Hematopoietic multipotent progenitor cell treated with erythropoietin and hydrocortisone succinate and interleukin-3 and kit ligand, for 15 days (in vitro differentiated cells): ENCODE data around the gene NCMAP.

Experiments
- DNase-seq: peaks from one replicate; pipeline ENCODE4 v3.0.0-alpha.2; 2015; ENCODE audit warnings: low spot score

The NCMAP gene

DNA sequence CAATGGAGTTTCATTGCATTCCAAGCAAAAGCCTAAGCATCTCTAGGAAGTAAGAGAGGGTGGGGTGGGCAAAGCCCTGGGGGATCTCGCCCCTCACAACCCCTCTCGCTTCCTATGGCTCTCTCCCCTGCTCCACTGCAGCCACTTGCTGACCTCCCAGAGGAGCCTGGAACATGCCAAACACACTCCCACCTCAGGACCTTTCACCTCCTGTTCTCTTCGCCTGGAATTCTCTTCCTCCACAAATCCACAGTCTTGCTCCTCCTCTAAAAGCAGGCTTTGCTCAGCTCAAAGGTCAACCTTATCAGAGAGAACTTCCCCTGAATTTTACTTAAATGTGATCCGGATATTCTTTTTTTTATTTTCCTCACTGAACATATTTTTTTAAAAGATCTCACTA lies 66.3 kb downstream of the NCMAP start:
- DNase-seq, result no peak

DNA sequence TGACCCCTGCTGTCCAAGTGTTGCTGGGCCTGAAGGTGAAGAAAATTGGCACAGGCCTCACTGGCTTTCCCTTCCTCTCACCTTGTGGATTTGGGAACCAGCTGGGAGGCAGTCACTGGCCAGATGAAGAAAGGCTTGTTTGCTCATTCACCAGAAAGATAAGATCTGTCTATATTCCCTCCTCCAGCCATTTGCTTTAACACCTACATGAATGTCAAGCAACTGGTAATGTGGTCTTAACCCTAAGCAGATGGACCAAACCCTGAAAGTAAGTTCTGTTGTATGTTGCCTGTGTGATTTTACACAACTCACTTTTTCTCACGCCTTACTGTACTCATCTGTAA lies 76.9 kb downstream of the NCMAP start:
- DNase-seq, result no peak

DNA sequence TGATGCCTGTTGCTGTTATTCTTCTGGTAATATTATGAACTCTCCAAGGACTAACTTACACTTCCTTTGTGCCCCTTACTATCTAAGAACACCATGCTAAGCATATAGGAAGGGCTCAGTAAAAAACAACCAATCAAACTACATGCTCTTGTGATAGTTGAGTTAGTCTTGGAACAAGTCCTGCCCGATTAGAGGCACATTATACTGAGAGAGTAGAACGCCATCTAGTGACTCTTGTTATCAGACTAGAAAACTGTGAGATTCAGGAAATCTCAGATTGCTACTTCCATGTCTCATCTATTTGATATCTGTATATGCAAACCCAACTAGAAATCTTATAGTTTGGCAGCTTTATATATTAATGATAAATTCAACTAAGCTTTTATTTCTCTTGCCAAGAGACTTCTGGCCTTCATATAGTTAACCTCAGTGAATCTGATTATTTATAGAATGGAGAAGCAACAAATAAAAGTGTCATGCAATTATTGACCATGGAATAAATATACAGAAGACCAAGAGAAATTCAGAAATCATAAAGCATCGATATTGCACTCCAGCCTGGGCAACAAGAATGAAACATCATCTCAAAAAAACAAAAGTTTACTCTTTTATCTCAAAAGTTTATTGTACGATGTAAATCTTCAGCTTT lies 79.4 kb downstream of the NCMAP start:
- peak; percentile 43 for DNase-seq

DNA sequence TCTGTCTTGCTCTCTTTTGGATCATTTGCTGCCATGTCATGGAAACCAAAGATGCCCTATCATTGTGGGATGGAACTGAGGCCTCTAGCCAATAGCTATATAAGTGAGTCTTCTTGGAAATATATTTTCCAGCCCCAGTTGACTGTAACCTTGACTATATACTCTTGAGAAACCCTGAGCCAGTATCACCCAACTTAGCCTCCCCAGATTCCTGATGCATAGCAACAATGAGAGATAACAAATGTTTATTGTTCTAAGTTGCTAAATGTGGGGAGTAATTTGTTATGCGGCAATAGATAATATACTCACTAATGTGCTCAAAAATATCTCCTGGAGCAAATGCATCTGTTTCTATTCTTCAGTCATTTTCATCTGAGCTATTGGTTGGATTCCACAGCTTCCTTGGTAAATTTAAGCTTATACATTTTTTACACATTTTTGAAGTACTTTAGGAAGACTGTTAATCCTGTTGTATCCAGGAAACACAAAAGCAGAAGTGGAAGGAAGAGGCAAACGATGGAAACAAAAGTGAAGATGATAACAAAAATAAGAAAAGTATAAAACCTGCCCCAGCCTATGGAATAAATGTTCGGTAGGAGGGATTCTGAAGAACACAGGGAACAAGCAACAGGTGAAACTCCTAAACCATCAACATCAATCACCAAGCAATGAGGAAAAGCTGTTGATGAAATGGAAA lies 80.9 kb downstream of the NCMAP start:
- DNase-seq, result no peak

DNA sequence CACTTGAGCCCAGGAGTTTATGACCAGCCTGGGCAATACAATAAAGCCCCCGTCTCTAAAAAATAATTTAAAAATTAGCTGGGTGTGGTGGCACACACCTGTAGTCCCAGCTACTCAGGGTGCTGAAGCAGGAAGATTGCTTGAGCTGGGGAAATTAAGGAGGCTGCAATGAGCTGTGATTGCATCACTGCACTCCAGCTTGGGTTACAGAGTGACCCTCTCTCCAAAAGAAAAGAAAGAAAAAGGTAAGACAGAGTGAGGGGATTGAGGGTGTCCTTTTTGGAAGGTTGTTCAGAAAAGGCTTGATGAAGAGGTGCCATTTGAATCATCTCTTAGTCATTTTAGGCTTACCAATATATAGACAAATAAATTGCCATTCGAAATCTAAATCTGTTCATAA lies 83.2 kb downstream of the NCMAP start:
- DNase-seq, result no peak

DNA sequence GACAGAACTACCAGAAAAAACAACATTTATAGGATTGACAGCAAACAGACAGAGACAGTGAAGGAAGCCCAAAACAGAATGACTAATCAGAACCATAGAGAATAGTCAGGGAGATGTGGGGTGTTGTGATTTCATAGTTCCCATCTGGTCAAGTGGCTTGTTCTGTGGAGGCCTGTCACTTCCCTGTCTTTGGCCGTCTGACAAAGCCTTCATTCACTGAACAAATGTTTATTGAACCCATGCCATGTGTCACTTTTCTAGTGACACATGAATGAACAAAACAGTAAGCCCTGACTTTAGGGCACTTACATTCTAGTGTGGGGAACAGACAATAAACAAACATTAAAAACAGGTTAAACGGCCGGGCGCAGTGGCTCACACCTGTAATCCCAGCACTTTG lies 84.0 kb downstream of the NCMAP start:
- no peak for DNase-seq

DNA sequence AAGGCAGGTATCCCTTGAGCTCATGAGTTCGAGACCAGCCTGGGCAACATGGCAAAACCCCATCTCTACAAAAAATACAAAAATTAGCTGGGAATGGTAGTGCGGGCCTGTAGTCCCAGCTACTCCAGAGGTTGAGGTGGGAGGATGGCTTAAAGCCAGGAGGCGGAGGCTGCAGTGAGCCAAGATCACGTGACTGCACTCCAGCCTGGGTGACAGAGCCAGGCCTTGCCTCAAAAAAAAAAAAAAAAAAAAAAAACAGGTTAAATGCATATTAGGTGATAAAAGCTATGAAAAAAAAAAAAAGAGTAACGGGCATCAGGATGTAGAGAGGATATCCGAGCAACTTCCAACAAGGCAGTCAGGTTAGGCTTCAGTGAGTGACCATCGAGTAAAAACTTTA lies 84.4 kb downstream of the NCMAP start:
- no peak for DNase-seq

DNA sequence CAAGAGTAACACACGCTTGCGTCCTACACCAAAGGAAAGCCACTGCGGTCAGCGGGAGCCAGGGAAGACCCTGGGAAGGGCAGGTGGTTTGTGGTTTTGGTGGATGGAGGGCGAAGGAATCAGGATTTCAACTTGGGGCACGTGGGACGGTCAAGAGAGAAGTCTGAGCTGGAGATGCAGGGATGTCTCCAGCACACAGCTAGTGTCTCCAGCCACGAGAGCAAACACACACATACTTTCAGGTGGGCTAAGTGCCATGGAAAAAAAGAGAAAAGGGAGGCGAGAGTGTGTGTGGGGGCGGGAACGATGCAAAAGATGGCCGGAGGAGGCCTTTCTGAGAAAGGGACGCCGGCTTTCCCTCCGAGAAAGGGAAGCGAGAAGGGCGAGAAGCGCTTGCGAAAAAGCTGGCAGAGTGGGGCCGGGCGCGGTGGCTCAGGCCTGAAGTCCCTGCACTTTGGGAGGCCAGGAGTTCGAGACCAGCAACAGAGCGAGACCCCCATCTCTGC lies 85.8 kb downstream of the NCMAP start:
- DNase-seq, result no peak

DNA sequence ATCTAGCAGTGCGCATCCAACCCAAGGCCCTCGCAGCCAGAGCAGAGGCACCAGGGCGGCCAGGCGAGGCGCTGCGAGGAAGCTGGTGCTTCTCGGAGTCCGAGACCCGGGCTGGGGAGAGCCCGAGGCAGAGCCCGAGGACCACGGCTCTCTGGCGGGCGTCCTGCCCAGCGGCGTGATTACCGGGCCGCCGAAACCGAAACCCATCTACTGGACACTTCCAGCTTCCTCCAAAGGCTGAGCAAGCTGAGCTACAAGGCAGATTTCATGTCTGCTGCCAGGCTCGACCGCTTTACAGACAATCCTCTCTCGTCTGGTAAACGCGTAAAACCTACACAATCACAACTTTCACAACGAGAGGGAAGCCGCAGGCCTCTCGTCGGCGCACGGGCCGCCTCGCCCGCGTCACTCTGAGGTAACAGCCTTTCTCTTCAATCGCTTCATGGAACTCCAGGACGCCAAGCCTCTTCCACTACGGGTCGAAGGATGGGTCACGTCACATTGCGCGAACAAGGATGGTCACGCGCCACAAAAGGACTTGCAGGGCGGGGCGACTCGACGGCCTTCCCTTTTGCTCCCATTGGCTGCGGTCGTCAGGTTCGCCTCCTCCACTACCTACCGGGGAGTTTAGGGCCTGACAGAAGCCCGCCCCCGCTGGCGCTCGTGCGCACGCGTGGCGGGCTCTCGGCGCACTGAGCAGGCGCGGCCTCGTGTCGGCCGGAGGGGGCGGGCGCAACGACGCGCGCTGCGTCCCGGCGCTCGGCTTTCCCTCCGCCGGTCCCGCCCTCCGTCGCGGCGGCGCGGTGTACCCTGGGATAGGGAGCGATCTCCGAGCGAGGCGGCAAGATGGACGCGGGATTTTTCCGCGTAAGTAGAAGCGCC lies 86.8 kb downstream of the NCMAP start, which contains the start of gene SRRM1:
SRRM1 (plus strand) TSS at position 822 of the 882 bp plus-strand sequence; CDS start at position 847, 25 bp downstream.
- peak; percentile 99 for DNase-seq

DNA sequence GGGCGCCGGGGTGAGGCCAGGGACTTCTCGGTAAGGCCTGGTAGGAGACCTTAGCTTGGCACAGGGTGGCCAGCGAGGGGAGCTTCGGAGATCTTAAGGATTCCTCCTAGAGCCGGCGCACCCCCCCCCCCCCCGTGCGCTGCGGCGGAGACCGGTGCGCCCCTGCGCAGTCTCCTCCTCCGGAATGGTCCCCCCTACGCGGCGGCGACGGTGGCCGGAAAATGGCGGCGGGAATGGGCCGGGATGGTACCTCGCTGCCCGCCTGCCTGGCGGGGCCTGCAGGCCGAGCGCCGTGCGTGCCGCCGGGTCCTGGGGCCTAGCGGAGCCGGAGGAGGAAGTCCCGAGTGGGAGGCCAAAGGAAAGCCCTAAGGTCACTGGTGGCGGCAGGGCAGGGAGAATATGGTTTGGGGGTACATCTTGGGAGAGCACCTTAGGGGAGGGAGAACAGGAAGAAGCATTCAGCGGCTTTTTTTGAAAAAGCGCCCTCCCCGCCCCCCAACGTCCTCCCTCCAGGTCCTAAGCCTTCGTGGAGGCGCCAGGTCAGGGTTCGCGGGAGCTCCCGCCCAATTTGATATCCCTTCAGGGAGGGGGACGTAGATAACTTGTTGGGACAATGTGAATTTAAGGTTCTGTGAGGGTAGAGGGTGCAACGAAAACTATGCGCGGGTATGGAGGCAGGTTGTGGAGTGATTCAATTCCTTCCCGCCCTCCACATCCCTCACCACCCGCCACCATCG lies 87.6 kb downstream of the NCMAP start:
- DNase-seq, result no peak

DNA sequence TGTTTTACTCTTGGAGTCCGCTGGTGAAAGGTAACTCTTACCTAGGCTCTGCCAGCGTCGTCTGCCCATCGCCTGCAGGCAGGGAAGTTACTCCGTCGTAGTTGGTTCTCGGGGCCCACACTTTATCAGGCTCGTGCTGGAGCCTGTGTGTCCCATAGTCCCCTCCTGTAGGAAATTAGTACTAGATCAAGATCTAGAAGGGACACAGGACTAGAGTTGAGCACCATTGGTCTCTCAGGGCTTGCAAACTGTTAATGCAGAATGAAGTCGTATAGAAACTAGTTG lies 88.2 kb downstream of the NCMAP start:
- peak; percentile 14 for DNase-seq

DNA sequence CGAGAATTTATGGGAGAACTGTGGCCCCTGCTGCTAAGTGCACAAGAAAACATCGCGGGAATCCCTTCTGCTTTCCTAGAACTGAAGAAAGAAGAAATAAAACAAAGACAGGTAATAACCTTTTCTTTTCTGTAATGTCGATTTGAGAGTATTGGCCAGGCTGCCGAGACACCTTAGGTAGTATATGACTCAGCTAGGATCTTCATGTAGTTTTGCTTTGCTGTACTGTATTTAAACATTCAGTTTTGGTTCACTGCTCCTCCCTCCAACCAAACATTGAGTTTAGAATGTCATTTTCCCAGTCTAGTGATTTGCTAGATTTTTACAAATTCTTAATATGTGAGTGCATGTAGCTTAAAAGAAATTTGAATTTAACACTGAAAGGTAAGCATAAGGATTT lies 93.0 kb downstream of the NCMAP start:
- no peak for DNase-seq

DNA sequence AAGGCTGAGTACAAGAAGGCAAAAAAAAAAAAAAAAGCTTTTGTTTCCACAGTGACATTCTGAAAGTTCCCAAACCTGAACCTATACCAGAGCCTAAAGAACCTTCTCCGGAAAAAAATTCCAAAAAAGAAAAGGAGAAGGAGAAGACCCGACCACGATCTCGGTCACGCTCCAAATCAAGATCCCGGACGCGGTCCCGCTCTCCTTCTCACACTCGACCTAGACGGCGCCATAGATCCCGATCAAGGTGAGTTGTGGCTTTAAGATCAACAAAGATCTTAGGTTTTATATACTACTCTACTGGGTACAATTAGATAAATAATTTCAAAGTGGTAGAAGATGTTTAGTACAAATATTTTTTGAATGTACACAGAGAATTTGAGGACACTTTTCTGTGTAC lies 96.5 kb downstream of the NCMAP start:
- DNase-seq, result no peak

DNA sequence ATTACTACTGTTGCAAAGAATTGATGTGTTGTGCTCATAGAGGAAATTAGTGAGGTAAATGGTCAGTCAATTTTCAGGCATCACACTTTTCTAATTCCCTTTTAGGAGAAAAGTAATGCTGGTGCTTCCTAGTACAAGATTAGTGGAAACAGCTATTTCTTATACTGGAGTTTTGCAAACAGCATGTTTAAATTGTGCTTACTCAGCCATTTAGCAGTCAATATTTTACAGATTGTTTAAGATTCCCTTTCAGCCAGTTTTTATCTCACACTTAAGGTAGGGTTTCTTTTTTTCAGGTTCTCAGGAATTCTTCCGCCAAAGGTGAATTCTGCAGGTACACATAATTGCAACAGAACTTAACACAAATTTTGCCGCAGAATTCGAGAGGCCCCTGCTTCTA lies 98.1 kb downstream of the NCMAP start:
- DNase-seq, result no peak

DNA sequence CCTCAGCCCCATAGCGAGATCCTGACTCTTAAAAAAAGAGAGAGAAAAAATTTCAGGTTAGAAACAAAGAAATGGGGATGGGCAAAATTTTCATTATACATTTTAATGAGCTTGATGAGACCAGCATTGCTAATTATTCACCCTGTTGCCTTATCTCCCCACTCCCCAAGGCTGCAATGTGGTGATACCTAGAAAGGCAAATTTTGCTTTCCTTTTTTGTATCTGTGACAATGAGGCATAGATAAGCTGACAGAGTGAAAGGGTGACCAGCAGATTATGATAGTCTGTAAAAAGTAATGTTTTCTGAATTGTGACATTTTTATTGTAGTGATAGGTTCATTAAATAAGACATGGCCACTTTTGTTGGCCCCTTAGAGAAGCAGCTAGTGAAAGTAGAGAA lies 100.2 kb downstream of the NCMAP start:
- peak; percentile 24 for DNase-seq

DNA sequence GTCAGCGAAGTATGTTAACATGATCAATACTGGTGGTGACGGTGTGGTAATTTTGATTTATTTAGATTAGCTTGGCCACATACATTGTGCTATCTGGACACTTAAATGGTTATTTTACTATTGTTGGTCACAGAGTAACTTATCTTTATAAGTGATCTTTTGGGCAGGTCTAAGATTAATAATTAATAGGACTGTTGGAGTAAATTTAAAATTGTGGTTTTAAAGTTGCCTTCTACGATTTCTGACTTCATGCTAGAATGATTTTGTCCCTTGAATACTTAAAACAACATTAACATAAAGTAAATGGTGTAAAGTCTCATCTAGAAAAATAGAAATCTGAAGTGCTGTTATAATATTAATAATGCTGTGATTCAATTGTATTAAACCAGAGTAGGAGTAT lies 101.9 kb downstream of the NCMAP start:
- DNase-seq, result no peak
